Activated CD4-positive, alpha-beta T cell treated with anti-CD3 and anti-CD28 coated beads, Interleukin-2, amount 50 U/mL, for 4 hours (primary cell): ENCODE results near the gene DOCK10.
"Not testable (repeated sequence)": the region's sequence is repeated elsewhere in the genome, so short reads cannot be mapped to it uniquely, and the experiment has no call there.

Source experiments
- DNase-seq, 2 experiments: peaks; one replicate each; pipeline ENCODE4 v3.0.0-alpha.2; 2020

The DOCK10 gene

GRCh38 chr2:224941960-224942359 lies 100.3 kb downstream of the DOCK10 start:
- DNase-seq, result no peak

- DNase-seq, result no peak
Observed at GRCh38 chr2:224940618-224941017, 101.7 kb downstream of the DOCK10 start.

- DNase-seq, result no peak
Observed at GRCh38 chr2:224938651-224939182, 103.6 kb downstream of the DOCK10 start.

GRCh38 chr2:224937887-224938286 lies 104.4 kb downstream of the DOCK10 start:
- DNase-seq, result no peak

- no peak for DNase-seq
Observed at GRCh38 chr2:224934526-224935188, 107.6 kb downstream of the DOCK10 start.

- DNase-seq, result no peak
Observed at GRCh38 chr2:224933431-224933830, 108.8 kb downstream of the DOCK10 start.

- no peak for DNase-seq
Observed at GRCh38 chr2:224932522-224932921, 109.7 kb downstream of the DOCK10 start.

GRCh38 chr2:224931956-224932355 lies 110.3 kb downstream of the DOCK10 start:
- DNase-seq, result no peak

GRCh38 chr2:224930990-224931389 lies 111.3 kb downstream of the DOCK10 start:
- DNase-seq, result no peak

- no peak for DNase-seq
Observed at GRCh38 chr2:224930124-224930523, 112.1 kb downstream of the DOCK10 start.

GRCh38 chr2:224929512-224929911 lies 112.8 kb downstream of the DOCK10 start:
- DNase-seq, result no peak

- DNase-seq, result peak; percentile 41 to 50
Observed at GRCh38 chr2:224927646-224928173, 114.6 kb downstream of the DOCK10 start.

GRCh38 chr2:224927011-224927410 lies 115.3 kb downstream of the DOCK10 start:
- no peak for DNase-seq

- no peak for DNase-seq
Observed at GRCh38 chr2:224925810-224926100, 116.5 kb downstream of the DOCK10 start.

GRCh38 chr2:224925061-224925809 lies 117.0 kb downstream of the DOCK10 start:
- DNase-seq, result no peak

- no peak for DNase-seq
Observed at GRCh38 chr2:224924631-224925030, 117.6 kb downstream of the DOCK10 start.

GRCh38 chr2:224922142-224922727 lies 120.0 kb downstream of the DOCK10 start:
- no peak for DNase-seq

GRCh38 chr2:224919472-224920110 lies 122.7 kb downstream of the DOCK10 start:
- no peak for DNase-seq

- no peak for DNase-seq
Observed at GRCh38 chr2:224918626-224919471, 123.4 kb downstream of the DOCK10 start.

GRCh38 chr2:224917246-224917645 lies 125.0 kb downstream of the DOCK10 start:
- not testable (repeated sequence) for DNase-seq

GRCh38 chr2:224915136-224915535 lies 127.1 kb downstream of the DOCK10 start:
- DNase-seq, result no peak

GRCh38 chr2:224910574-224910925 lies 131.7 kb downstream of the DOCK10 start:
- DNase-seq, result no peak
